Common myeloid progenitor, CD34-positive (primary cell): ENCODE measurements around the gene SORBS2.

ENCODE experiments used
- CTCF ChIA-PET: fragments of 350-600 bp; sonication (Branson Sonifier 250); formaldehyde crosslinking; loops from one replicate; lab custom pipeline; 2021; ENCODE audit warnings: antibody characterized with exemption; lab: Charles Lee
- POLR2A ChIA-PET: fragments of 350-600 bp; sonication (Branson Sonifier 250); formaldehyde crosslinking; loops from one replicate; lab custom pipeline; 2021; ENCODE audit warnings: antibody characterized with exemption; lab: Charles Lee
- DNase-seq, 3 donors: peaks; one replicate each; pipeline versions ENCODE4 v3.0.0 to v3.0.0-alpha.2; 2013
- H3K27ac ChIP-seq, 2 experiments: 1 replicate in 1 of 2; 2 replicates in 1 of 2; pipeline ENCODE4 v1.7.0; 2013; ENCODE audit warnings: inconsistent platforms in 2 of 2, low read length in 2 of 2, mild to moderate bottlenecking in 2 of 2, low read depth in 1 of 2, moderate library complexity in 1 of 2; ENCODE audit not compliant: severe bottlenecking in 2 of 2, insufficient read depth in 1 of 2, poor library complexity in 1 of 2
- H3K27me3 ChIP-seq, 5 experiments: replicated peaks in 2 of 5; 1 replicate in 3 of 5; 2 replicates in 2 of 5; pipeline versions ENCODE4 v1.6.1 to v1.7.0; 2013; ENCODE audit warnings: low read length in 4 of 5, mild to moderate bottlenecking in 2 of 5, moderate library complexity in 2 of 5, inconsistent platforms in 1 of 5; ENCODE audit not compliant: insufficient read depth in 5 of 5, control insufficient read depth in 4 of 5
- H3K36me3 ChIP-seq, 4 experiments: 1 replicate in 2 of 4; 2 replicates in 2 of 4; pipeline versions ENCODE4 v1.6.1 to v1.7.0; 2013; ENCODE audit warnings: low read length in 3 of 4, control low read depth in 1 of 4, mild to moderate bottlenecking in 1 of 4; ENCODE audit not compliant: control insufficient read depth in 4 of 4, insufficient read depth in 4 of 4
- H3K4me1 ChIP-seq, 4 experiments: 1 replicate in 3 of 4; 2 replicates in 1 of 4; pipeline versions ENCODE4 v1.6.1 to v1.7.1; 2013; ENCODE audit warnings: low read length in 3 of 4, mild to moderate bottlenecking in 3 of 4, control low read depth in 1 of 4, inconsistent platforms in 1 of 4, moderate library complexity in 1 of 4; ENCODE audit not compliant: control insufficient read depth in 4 of 4, insufficient read depth in 4 of 4; ENCODE audit errors: control extremely low read depth in 1 of 4
- H3K4me3 ChIP-seq, 7 experiments: 1 replicate in 4 of 7; 2 replicates in 3 of 7; pipeline versions ENCODE4 v1.5.1 to v1.7.0; 2013; ENCODE audit warnings: mild to moderate bottlenecking in 7 of 7, low read length in 6 of 7, moderate library complexity in 6 of 7, inconsistent platforms in 2 of 7, low read depth in 2 of 7, control low read depth in 1 of 7; ENCODE audit not compliant: insufficient read depth in 4 of 7, control insufficient read depth in 1 of 7; ENCODE audit errors: extremely low read depth in 1 of 7
- H3K9me3 ChIP-seq, 5 experiments: 1 replicate in 4 of 5; 2 replicates in 1 of 5; pipeline versions ENCODE4 v1.6.1 to v1.7.1; 2013; ENCODE audit warnings: low read length in 4 of 5, mild to moderate bottlenecking in 2 of 5, inconsistent platforms in 1 of 5, low read depth in 1 of 5, moderate library complexity in 1 of 5; ENCODE audit not compliant: control insufficient read depth in 4 of 5, insufficient read depth in 2 of 5; ENCODE audit errors: control extremely low read depth in 1 of 5
- WGBS: methylation state at CpG from one replicate; pipeline ENCODE4 v1.1.5; 2013; ENCODE audit not compliant: insufficient coverage; 5-methylcytosine and 5-hydroxymethylcytosine counted together

Gene SORBS2

DNA sequence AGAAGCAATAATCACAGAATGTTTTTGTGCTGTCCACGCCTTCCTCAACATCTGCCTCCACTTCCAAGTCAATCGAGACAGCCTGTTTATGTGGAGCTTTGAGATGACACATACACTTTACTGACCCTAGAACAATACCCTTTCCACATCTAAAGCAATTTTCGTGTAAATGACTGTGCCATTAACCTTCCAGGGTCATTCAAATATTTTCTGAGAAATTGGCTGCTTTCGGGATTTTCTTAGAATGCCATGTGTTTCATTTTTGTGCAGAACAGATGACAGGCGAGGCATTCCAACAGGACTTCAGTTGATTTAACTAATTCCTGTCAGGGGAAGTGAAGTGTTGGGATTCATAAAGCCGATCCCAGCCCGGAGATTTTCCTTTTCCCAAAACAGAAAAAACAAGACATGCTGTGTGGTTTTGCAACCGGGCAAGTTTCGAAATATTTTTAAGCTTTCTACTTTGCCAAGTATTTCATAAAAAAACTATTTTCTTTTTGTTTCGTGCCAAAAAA, 73.9 kb downstream of the SORBS2 start:
- Histone ChIP-seq H3K27me3 (no peaks in the 10 kb centered on the region), H3K4me3 (no peak overlapping the region), H3K9me3 (no peaks in the 10 kb centered on the region), H3K36me3 (no peaks in the 10 kb centered on the region), H3K27ac (no peak overlapping the region), H3K4me1 (peaks cover 2 to 44% (median 18%) of the 10 kb centered on the region in 4 experiments)
- 97% methylated on average over 6 of the region's 10 CpGs for WGBS
- ChIA-PET POLR2A (no interaction called here), CTCF (interaction anchor here (1.0 kb wide), 1 partner anchor 22 kb away, joined by 3 read pairs; no protein-coding TSS in a partner anchor)
- no peak for DNase-seq

- WGBS, result 98% methylated on average over 21 of the region's 21 CpGs
- H3K36me3 ChIP-seq, result no peaks in the 10 kb centered on the region
- H3K4me1 ChIP-seq, result peaks cover 2 to 39% (median 17%) of the 10 kb centered on the region in 4 experiments
- ChIA-PET CTCF (interaction anchor here (1.0 kb wide), 1 partner anchor 22 kb away, joined by 3 read pairs; no protein-coding TSS in a partner anchor), POLR2A (no interaction called here)
- no peak for DNase-seq
- H3K9me3 ChIP-seq, result peaks cover 0 to 3% (median 0%) of the 10 kb centered on the region in 5 experiments
- no peak overlapping the region for H3K27ac ChIP-seq
- H3K4me3 ChIP-seq, result no peak overlapping the region
- H3K27me3 ChIP-seq, result no peaks in the 10 kb centered on the region
Measured at GRCh38 chr4:185737489-185738037, 74.4 kb downstream of the SORBS2 start.

DNA sequence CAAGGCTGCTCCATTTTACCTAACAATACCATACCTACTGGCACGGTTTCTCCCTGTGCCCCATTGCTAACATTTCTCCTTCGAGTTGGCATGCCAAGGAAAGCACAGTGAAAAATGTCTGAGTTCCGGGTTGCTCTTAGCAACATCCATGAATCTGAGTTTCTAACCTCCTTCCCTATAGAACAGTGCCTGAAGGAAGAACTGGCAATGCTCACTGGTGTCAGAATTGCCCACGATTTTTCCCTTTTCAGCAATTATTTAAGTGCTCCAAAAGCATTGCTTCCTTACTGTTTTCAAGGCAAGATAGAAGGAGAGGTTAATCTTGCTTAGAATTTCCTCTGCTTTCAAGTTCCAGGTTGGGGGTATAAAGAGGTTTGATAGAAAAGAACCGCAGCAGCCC, 75.1 kb downstream of the SORBS2 start:
- Histone ChIP-seq H3K4me3 (no peak overlapping the region), H3K4me1 (peaks cover 2 to 38% (median 17%) of the 10 kb centered on the region in 4 experiments), H3K36me3 (no peaks in the 10 kb centered on the region), H3K27ac (no peak overlapping the region), H3K9me3 (peaks cover 0 to 3% (median 0%) of the 10 kb centered on the region in 5 experiments), H3K27me3 (no peaks in the 10 kb centered on the region)
- WGBS, result 100% methylated on average over 4 of the region's 5 CpGs
- ChIA-PET POLR2A (no interaction called here), CTCF (no interaction called here)
- DNase-seq, result no peak

DNA sequence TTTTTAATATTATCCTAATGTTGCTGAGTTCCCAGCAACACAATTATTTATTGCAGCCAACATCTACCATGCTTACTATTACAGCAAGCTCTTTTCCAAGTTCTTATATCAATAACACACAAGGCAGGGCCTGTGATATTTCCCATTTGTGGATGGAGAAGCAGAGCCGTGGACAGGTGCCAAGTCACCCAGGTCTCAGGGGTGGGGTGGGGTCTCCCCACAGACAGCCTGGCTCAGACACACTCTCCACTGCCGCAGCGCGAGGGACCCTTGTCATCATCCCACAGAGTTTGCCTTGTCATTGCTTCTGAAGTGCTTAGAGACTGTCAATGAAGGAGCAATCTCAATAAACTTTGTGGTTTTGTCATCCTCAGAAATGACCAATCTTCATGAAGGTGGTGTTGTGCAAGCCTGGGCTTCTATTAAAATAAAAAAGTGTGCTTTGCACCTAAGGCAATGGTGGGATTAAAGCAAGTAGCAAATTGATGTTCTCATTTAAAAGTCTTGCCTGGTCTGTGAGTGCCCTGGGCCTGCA, 76.1 kb downstream of the SORBS2 start:
- ChIA-PET CTCF (no interaction called here), POLR2A (no interaction called here)
- Histone ChIP-seq H3K27ac (no peak overlapping the region), H3K36me3 (no peaks in the 10 kb centered on the region), H3K9me3 (peaks cover 0 to 3% (median 0%) of the 10 kb centered on the region in 5 experiments), H3K27me3 (no peaks in the 10 kb centered on the region), H3K4me1 (peaks cover 2 to 40% (median 17%) of the 10 kb centered on the region in 4 experiments), H3K4me3 (no peak overlapping the region)
- 93% methylated on average over 4 of the region's 4 CpGs for WGBS
- DNase-seq, result peak in 2 of 3 donors; percentile 28 to 31

- Histone ChIP-seq H3K36me3 (no peaks in the 10 kb centered on the region), H3K4me3 (no peak overlapping the region), H3K9me3 (peaks cover 0 to 3% (median 0%) of the 10 kb centered on the region in 5 experiments), H3K27me3 (no peaks in the 10 kb centered on the region), H3K27ac (no peak overlapping the region), H3K4me1 (peaks cover 2 to 49% (median 22%) of the 10 kb centered on the region in 4 experiments)
- no peak for DNase-seq
- POLR2A ChIA-PET, result no interaction called here
- 100% methylated on average over 2 of the region's 2 CpGs for WGBS
- CTCF ChIA-PET, result interaction anchor here (1.2 kb wide), 1 partner anchor 11 kb away, joined by 3 read pairs; no protein-coding TSS in a partner anchor
Measured at GRCh38 chr4:185734930-185735329, 77.1 kb downstream of the SORBS2 start.

DNA sequence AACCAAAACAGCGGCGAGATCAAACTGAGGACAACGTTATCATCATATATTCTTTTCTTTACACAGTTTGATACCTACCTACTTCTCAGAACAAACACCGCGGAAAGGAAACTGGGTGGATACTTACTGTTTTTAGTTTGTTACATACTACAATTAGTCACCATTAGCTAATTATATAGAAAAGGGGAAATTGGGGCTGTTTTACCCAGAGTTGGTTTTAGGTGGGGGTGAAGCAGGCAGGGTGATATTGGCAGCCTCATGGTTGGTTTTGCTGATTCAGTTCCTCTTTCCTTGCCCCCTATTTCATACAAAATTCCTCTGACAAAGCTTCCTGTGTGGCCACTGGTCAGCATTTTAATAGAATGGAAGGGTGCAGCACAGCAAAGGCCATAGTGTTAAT, 77.8 kb downstream of the SORBS2 start:
- 67% methylated on average over 1 of the region's 5 CpGs for WGBS
- DNase-seq, result peak; percentile 45 to 86 (median 78)
- ChIA-PET CTCF (interaction anchor here (1.2 kb wide), 1 partner anchor 11 kb away, joined by 3 read pairs; no protein-coding TSS in a partner anchor), POLR2A (no interaction called here)
- peaks cover 0 to 3% (median 0%) of the 10 kb centered on the region in 5 experiments for H3K9me3 ChIP-seq
- peak overlapping the region in 1 of 2 experiments; percentile 27 for H3K27ac ChIP-seq
- H3K36me3 ChIP-seq, result no peaks in the 10 kb centered on the region
- no peaks in the 10 kb centered on the region for H3K27me3 ChIP-seq
- H3K4me1 ChIP-seq, result peaks cover 2 to 49% (median 22%) of the 10 kb centered on the region in 4 experiments
- H3K4me3 ChIP-seq, result no peak overlapping the region
